GM18499 (cell line): ENCODE results near the gene BEGAIN.

Experiments used
- ATAC-seq: cut with Tn5 transposase; IDR thresholded peaks from one replicate; pipeline ENCODE4 v1.9.1; 2021; ENCODE audit warnings: moderate number of reproducible peaks; ENCODE audit not compliant: insufficient read depth, unreplicated experiment

The BEGAIN gene, protein sequence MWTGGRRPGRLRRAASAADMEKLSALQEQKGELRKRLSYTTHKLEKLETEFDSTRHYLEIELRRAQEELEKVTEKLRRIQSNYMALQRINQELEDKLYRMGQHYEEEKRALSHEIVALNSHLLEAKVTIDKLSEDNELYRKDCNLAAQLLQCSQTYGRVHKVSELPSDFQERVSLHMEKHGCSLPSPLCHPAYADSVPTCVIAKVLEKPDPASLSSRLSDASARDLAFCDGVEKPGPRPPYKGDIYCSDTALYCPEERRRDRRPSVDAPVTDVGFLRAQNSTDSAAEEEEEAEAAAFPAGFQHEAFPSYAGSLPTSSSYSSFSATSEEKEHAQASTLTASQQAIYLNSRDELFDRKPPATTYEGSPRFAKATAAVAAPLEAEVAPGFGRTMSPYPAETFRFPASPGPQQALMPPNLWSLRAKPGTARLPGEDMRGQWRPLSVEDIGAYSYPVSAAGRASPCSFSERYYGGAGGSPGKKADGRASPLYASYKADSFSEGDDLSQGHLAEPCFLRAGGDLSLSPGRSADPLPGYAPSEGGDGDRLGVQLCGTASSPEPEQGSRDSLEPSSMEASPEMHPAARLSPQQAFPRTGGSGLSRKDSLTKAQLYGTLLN

DNA sequence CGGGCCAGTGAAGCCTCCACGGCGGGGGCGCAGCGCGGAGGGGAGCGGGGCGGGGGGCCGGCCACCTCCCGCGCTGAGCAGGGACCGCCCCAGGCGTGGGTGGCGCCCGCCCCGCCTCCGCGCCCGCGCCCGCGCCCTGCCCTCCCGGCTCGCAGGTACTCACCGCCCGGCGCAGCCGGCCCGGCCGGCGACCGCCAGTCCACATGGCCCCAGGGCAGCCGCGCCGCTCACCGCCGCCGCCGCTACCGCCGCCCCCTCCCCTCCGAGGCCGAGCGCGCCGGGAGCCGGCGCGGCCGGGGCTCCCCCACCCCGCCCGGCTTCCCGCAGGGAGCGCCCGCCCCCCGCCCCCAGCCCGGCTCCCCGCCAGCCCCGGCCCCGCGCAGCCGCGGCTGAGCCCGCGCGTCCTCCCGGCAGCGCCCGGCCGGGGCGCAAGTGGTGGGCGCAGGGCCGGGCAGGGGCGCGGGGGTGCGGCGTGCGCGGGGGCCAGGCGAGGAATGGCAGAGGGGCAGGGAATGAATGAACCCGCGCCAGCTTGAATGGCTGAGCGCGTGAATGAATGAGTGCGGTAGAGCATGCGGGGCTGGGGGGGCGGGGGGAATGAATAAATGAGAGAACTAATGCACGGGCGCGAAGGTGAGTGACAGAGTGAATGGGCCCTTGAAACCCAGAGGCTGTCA lies at the start of gene BEGAIN:
BEGAIN (minus strand) TSS at position 332 of the 677 bp plus-strand sequence; CDS start at position 205, 127 bp downstream.
- ATAC-seq, result no peak

DNA sequence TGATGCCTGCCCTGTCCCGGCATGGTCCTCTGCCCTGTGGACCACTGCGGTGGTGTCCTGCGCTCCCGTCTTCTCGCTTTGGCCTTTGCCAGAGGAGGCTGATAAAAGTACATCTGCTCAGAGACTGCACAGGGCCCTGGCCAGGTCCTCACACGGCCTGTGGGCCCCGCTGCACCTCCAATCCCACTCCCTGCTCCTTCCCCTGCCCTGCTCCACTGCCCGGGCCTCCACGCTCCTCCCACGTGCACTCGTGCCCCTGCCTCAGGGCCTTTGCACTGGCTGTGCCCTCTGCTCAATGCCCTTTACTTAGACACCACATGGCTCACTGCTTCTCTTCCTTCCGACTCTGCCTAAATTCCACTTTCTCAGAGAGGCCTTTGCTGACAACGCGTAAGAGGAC lies 49.3 kb upstream of the BEGAIN start:
- no peak for ATAC-seq

DNA sequence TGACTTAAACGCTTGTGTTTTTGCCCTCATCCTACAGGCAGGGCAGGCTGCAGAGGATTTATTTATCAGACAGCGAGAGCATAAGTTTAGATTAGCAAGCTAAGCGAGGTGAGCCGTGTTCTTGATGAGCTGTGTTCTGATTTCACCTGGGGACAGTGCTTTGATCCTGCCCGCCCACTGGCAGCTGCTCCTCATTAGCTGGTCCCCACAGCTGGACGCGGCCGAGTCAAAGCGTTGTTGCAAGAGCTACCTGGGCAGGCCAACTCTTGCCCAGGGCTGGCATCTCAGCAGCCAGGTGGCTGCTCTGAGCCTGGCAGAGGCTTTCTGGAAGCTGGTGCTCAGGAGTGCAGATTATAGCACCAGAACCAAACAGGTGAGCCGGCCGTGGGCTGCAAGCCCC lies 46.8 kb upstream of the BEGAIN start:
- no peak for ATAC-seq

DNA sequence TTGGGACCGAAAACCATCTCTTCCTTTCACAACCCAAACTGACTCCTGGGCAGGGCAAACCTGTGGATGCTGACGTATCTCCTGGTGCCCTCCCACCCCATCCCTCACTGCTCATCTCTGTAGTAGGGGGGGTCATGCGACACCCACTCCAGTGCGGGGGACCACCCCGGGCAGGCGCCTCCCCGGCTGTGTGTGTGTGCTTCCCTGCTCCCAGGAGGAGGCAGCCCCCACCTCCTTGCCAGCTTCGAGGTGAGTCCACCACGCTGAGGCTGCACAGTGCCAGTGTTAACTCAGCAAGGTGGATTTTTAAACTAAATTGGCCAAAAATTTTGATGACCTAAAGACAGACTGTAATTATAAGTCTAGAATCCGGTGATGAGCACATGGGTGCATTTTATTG lies 46.2 kb upstream of the BEGAIN start:
- ATAC-seq, result no peak

DNA sequence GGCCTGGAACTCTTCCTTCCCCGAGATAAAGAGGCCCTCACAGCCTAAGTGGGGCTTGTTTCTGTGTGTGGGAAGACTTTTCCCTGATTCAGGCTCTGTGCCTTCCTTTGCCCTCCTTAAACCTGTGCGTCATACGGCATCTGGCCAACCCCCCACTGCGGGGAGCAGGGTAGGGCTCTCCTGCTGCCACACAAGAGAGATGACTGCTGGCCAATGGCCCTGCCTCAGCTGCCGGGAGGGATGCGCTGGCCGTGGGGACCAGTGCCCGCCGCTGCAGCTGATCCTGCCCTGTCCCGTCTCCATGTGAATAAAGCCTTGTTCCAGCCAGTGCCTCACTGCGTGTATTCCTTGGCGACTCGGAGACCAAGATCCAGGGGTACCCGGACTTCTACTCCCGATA lies 42.5 kb upstream of the BEGAIN start:
- ATAC-seq, result no peak

DNA sequence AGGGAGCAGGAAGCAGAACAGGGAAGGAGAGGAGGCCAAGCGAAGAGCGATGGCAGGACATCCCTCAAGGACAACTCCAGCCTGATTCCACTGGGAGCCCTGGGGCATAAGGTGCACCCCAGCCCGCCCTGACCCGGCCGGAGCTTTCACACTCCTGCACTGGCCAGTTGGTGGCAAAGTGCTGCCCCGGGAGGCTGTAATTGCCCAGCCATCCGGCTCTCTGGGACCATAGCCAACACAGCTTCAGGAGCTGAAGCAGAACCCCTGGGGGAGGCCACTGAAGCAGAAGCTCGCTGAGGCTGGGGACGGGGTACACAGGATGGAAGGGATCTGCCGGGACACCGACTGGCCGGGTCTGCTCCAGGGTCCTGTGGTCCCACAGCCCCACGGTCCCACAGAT lies 41.9 kb upstream of the BEGAIN start:
- no peak for ATAC-seq

DNA sequence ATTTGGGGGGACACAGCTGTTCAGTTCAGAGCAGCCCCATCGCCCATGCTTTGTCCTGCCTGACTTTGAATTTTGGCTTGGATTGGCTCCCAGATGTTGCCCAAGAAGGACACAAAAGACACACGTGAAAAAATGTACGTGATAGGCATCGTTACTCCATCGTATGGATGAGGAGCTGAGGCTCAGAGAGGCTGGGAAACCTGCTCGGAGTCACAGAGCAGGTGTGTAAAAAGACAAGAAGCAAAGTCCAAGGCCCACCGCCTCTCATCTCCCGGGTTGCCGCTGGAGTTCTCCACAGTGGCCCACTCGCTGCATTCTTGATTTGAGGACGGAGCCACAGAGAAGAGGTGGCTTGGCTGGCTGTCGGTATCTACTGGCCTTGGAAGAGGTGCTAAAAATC lies 41.0 kb upstream of the BEGAIN start:
- no peak for ATAC-seq

DNA sequence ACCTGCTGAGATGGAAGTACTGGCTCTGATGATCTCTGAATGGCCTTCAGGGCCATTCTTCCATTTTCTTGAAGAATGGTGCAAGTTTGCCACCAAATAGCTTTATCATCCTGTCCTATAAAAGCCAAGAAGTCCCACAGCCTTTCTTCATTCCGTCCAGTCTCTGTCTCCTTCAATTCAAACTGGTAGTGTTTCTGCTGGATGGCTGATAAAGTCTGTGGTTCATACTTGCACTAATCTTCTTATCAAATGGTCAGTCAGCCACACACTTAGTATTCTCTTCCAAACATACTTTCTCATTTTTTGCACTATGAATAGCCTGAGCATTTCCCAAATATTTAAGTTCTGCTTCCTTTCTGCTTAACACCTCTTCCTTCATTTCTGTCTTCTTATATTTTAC lies 39.4 kb upstream of the BEGAIN start:
- no peak for ATAC-seq

DNA sequence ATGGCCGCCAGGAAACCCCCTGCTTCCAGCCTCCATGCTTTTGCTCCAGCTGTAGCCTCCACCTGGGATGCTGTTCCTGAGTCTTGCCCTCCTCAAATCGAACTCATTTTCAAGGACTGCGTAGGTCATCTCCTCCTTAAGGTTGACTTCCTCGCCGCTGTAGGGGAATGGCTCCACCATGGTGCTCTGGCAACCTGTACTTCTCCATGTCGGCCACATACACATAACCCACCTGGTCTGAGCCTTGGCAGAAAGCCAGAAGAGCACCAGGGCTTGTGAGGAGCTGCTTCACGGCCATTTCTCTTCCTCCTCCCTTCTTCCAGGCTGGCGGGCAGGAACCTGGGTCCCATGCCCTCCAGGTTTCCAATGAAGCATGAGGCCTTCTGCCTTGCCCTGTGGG lies 36.7 kb upstream of the BEGAIN start:
- no peak for ATAC-seq

DNA sequence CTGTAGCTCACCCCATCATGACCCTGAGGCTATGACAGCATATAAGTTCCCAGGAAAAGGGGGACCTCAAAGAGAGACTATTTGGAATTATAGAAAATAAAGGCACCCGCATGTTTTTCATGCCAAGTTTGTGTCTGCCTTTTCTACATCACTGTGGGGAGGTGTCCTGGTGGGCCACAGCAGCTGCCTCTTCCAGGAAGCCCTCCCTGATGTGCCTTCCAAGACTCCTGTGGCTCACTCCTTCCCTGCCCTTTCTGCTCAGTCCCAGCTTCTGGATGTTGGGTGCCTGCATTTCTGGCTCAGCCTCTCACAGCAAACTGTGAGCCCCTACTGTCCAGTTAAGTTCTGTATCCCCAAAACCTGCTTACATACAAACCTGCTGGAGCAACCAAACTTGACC lies 36.3 kb upstream of the BEGAIN start:
- no peak for ATAC-seq

DNA sequence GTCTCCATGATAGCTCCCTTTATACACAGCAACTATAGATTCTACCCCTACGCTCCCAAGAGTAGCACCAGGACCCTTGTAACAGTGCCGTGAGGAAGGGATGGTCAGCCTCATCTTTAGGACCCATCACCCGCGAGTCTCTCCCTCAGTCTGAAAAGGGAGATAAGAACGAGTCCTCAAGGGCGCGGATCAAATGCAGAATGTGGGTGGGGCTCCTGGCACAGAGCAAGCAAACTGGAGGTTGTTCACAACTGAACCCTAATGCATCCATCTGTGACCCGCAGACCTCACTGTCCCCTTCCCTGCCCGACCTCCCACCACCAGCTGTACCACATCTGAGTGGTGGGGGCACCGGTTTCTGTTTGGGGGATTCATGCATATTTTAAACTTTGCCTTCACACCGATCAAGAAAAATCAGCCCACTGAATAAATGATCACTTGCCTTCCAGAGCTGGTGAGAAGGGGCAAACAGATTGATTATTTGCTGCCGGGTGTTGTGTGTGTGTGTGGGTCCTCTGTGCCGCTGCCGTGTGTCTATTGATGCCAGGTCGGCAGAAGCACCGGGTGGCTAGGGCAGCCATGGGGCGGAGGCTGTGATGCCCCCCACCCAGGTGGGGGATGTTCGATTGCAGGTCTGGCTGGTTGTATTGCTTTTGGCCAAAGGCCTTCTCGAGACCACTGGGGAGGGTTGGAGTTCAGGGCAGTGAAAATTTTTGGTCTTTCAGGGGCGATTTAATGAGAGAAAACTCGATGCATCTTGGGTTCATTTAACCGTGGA lies 35.7 kb upstream of the BEGAIN start:
- ATAC-seq, result no peak

DNA sequence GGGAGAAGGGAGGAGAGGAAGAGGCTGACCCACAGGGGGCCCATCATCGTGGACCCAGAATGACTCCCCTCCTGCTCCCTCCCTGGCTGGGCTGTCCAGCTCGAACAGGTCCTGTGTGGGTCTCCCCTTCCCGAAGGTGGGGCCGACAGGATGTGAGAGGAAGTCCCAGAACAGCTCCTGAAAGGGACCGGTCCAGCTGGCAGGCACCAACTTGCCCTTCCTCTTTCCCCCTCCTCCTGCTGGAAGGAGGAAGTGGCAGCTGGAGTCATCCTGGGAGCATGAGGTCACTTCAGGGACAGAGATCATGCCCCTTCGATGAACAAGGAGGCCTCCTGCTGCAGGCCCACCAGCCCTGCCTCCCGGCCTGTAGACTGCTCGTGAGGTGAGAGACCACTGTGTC lies 35.0 kb upstream of the BEGAIN start:
- no peak for ATAC-seq

DNA sequence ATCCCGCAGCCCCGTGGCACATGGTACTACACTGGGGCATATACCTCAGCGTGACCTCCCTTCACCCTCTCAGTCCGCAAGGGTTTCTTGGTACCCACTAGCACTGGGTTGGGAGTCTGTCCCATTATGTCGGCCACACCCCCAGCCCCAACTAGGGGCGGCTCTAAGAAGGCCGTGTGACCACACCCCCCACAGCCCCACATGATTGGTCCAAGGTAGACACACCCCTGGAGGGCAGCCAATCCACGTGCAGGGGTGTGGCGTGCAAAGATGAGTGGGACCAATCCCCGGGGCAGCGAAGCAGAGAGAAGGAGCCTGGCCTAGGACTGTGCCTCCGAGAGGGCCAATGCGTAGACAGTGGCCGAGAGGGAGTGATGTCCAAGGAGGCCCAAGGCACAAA lies 34.6 kb upstream of the BEGAIN start:
- no peak for ATAC-seq

DNA sequence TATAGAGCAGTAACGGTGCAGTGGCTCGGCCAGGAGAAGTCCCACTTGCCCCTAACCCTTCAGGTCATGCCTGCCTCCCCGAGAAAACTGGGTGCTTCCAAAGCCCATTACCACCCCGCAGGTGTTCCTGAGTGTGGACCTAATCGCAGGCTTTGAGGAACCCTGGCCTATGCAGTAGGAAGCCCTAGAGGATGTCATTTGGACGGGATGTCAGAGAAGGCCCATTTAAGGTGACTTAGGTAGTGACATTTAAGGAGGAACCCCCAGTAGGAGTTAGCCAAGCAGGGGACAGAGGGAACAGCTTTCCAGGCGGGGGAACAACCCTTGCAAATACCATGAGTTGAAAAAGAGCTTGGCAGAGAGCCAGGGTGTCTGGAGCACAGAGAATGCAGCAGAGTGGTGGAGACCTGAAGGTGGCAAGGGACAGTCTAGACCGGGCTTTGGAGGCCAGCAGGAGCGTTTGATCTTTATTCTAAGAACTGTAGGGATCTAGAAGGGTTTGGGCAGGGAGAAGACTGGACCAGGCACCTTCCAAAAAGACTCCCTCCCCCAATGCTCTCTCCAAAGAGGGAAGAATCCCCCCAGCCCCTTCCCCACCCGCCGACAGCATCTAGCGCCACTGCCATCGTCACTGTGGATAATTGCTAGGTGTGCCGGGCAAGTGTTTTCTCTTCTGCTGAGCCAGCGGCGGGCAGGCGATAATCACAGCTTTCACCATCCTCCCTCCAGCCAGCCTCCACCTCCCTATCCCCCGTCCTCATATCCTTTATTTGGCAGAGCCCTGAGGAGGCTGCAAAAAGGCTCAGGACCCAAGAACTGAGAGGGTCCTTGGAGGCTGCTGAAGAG lies 33.3 kb upstream of the BEGAIN start:
- no peak for ATAC-seq

DNA sequence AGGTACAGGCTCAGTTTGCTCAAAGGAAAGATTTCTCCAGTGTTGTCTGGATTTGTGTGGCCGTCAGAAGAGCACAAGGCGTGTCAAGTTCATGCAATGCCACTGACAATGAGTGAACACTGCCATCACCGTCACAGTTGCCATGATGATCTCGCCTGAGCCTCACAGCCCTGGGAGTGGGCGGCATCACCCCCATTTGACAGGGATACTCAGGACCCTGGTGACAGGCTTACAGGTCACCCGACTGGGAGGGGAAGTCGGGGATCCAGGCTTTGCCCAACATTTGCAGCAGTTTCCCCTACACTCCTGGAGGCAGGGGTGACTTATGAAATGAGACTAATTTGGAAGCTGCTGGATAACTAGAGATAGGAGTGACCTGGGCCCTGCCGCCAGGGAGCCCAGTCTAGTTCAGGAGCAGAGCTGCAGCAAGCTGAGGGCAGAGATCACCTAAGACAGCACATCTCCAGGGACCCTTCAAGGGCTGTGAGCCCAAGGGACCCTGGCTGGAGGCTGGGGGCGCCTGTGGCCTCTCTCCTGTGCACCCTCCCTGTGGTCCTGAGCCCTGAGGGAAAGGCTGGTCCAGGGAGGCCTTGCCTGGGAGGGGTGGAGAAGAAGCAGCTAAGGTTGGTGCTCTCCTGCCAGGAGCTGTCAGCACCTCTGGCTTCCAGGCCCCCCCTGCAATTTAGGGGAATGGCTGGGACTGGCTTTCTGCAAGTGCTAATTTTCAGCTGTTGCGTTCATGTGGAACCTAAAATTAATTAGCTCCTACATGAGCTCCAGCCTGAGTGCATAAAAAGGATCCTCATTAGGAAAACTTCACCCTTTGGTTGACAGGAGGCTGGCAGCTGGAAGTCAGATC lies 32.4 kb upstream of the BEGAIN start:
- ATAC-seq, result no peak

DNA sequence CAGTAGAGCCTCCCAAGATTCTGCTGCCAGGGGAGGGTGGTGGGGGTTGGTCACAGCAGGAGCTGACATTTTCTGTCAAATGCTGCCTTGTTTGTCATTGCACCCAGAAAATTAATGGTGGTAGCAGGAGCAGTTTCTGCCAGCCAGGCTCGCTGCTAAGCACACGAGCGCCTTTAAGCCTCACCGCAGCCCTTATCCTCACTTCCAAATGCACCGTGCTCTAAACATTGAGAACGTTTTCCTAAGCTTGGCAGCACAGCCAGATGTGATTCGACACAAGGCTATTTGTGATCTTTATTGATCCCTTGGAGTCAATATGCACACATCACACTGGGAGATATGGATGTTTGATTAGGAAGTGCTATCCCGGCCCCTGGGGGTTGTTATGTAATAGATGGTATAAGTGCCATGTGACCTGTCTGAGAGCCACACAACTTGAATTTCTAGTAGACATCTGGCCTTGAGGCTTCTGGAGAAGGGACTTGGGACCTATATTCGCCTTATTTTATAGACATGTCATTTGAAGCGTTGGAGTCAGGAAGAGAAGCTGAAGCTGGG lies 31.6 kb upstream of the BEGAIN start:
- no peak for ATAC-seq

DNA sequence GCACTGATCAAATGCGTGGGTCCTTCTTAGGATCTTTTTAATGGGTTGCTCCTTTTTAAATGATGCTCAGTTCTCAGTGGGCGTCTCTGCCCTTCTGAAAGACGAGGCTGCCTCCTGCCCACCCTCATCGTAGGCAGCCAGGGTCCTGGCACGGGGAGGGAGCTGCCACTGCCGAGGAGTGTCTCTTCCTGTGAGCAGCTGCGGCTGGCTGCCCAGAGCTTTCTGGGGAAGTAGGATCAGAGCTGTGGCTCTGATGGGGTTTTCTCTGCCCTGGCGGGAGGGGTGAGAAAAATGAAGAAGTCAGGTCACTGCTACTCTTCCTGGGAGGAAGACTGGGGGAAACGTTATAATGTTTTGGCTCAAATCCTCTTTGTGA lies 31.1 kb upstream of the BEGAIN start:
- ATAC-seq, result no peak

DNA sequence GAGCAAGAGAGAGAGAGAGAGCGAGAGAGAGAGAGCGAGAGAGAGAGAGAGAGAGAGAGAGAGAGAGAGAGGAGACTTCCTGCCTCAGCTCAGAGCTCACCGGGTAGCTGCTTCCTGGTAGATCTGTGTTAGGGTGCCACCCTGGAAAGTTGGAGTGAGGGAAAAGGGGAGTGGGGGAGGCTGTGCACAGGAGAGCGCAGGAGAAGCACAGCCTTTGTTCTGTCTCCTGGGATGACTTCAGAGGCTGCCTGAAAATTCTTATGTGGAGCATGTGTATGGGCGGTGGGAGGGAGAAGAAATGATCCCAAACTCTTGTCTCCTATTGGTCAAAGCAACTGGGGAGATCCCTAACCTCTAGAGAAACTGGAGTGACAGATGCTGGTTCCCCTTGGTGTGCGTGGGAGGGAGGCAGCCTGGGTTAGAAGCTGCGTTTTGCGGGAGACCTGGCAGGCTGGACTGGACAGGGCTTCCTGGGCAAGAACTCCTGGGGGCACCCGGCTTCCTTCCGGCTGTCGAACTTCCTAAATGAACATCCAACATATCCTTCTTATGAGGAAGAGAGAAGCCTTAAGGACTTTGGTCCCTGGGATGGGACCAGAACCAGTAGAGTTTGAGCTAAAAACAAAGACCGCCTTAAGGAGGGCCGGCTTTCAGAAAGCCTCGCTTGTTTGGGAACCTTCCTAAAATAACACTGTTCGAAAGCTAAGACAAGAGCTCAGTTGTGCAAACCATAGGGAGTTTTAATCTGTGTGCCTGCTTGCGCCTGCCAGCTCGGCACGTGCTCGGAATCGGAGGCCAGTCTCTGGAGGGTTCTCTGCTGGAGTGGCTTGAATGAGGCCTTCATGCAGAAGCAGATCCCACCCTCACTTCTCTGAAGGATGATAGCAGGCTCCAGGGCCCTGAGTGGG lies 30.4 kb upstream of the BEGAIN start:
- ATAC-seq, result no peak
